GM18526 (cell line): ENCODE data around the gene TSPAN12.

Source experiments
- POLR2A ChIP-seq: IDR thresholded peaks from 3 replicates; pipeline ENCODE4 v1.6.1; 2011; ENCODE audit not compliant: insufficient read length; ENCODE audit errors: extremely low read depth

The TSPAN12 gene

DNA sequence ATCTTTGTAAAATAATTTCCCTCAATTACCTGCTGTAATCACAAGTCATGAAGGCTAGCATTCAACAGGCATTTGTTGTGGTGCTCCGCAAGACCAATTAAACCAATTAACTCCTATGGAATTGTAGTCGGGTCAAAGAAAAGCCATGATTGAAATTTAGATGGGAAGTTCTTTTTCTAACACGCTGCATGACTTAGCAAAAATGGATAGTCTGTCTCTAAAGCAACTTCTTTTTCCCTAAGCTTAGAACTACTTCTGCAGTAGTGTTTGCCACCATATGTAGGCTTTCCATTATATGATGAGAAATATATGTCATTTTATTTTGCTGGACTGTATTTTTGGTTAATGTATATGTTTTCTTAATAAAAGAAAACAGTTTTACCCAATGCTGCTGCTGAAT, 119.1 kb downstream of the TSPAN12 start:
- no peak for TF ChIP-seq POLR2A
